ENCODE results near the gene FBN1.

Gene FBN1

GRCh38 chr15:48385031-48385830 lies 260.3 kb downstream of the FBN1 start:
- no peaks in the 10 kb centered on the region for H3K9me3 ChIP-seq (ENCODE audit: control insufficient read depth, insufficient read depth, low read depth, low read length)
- H3K4me1 ChIP-seq (ENCODE audit: control insufficient read depth, insufficient read depth, low read length), result 0 out of 2 replicates have a peak, but pooled peaks cover 3% of the 10 kb centered on the region
- H3K27ac ChIP-seq (ENCODE audit: extremely low read depth, low read depth, low read length), result no peak overlapping the region
- POLR2A ChIA-PET, result no interaction called here
- TF ChIP-seq ZNF549 (tag by site-specific recombination; IDR thresholded peaks at IDR 0.05) (no peak), MZF1 (tag by site-specific recombination; IDR thresholded peaks at IDR 0.05; ENCODE audit: borderline replicate concordance) (no peak), ZNF433 (tag by site-specific recombination; IDR thresholded peaks at IDR 0.05; ENCODE audit: low read depth) (no peak), ZNF623 (tag by site-specific recombination; IDR thresholded peaks at IDR 0.05) (no peak)
- CTCF ChIA-PET, result no interaction called here
- H3K36me3 ChIP-seq (ENCODE audit: control insufficient read depth in 2 of 2, insufficient read depth in 1 of 2, low read length in 2 of 2), result no peaks in the 10 kb centered on the region
- H3K4me3 ChIP-seq (ENCODE audit: low read depth, low read length), result no peak overlapping the region

GRCh38 chr15:48384616-48385015 lies 260.9 kb downstream of the FBN1 start:
- CTCF ChIA-PET, result no interaction called here
- no peak overlapping the region for H3K4me3 ChIP-seq (ENCODE audit: low read depth, low read length)
- H3K36me3 ChIP-seq (ENCODE audit: control insufficient read depth in 2 of 2, insufficient read depth in 1 of 2, low read length in 2 of 2), result no peaks in the 10 kb centered on the region
- H3K9me3 ChIP-seq (ENCODE audit: control insufficient read depth, insufficient read depth, low read depth, low read length), result no peaks in the 10 kb centered on the region
- no peak overlapping the region for H3K27ac ChIP-seq (ENCODE audit: extremely low read depth, low read depth, low read length)
- POLR2A ChIA-PET, result no interaction called here
- no peak for TF ChIP-seq YY1 (tag by site-specific recombination; IDR thresholded peaks at IDR 0.05)
- 0 out of 2 replicates have a peak, but pooled peaks cover 3% of the 10 kb centered on the region for H3K4me1 ChIP-seq (ENCODE audit: control insufficient read depth, insufficient read depth, low read length)

- Histone ChIP-seq H3K36me3 (ENCODE audit: control insufficient read depth in 2 of 2, insufficient read depth in 1 of 2, low read length in 2 of 2) (no peaks in the 10 kb centered on the region), H3K4me1 (ENCODE audit: control insufficient read depth, insufficient read depth, low read length) (no peaks in the 10 kb centered on the region), H3K9me3 (ENCODE audit: control insufficient read depth, insufficient read depth, low read depth, low read length) (no peaks in the 10 kb centered on the region), H3K27ac (ENCODE audit: extremely low read depth, low read depth, low read length) (no peak overlapping the region), H3K4me3 (ENCODE audit: low read depth, low read length) (no peak overlapping the region)
- POLR2A ChIA-PET, result no interaction called here
- CTCF ChIA-PET, result interaction anchor here (0.5 kb wide), 1 partner anchor 17 kb away, joined by 3 read pairs; no protein-coding TSS in a partner anchor
- no peak for TF ChIP-seq ZSCAN23 (tag by site-specific recombination; IDR thresholded peaks at IDR 0.05)
- no peak for TF ChIP-seq SP3 (tag by site-specific recombination; IDR thresholded peaks at IDR 0.05)
- TF ChIP-seq PRDM1 (tag by site-specific recombination; IDR thresholded peaks at IDR 0.05), result no peak
- TF ChIP-seq ZNF416 (tag by site-specific recombination; IDR thresholded peaks at IDR 0.05), result no peak
These were observed 262.5 kb downstream of the FBN1 start for GRCh38 chr15:48383031-48383430.

GRCh38 chr15:48381861-48382260 lies 263.6 kb downstream of the FBN1 start:
- Histone ChIP-seq H3K27ac (ENCODE audit: extremely low read depth, low read depth, low read length) (no peak overlapping the region), H3K4me1 (ENCODE audit: control insufficient read depth, insufficient read depth, low read length) (no peaks in the 10 kb centered on the region), H3K36me3 (ENCODE audit: control insufficient read depth in 2 of 2, insufficient read depth in 1 of 2, low read length in 2 of 2) (no peaks in the 10 kb centered on the region), H3K9me3 (ENCODE audit: control insufficient read depth, insufficient read depth, low read depth, low read length) (no peaks in the 10 kb centered on the region), H3K4me3 (ENCODE audit: low read depth, low read length) (no peak overlapping the region)
- no peak for TF ChIP-seq ZNF133 (tag by site-specific recombination; IDR thresholded peaks at IDR 0.05)
- no peak for TF ChIP-seq ZNF292 (tag by site-specific recombination; IDR thresholded peaks at IDR 0.05; ENCODE audit: borderline replicate concordance, low read depth)
- TF ChIP-seq ZNF776 (tag by site-specific recombination; IDR thresholded peaks at IDR 0.05; ENCODE audit: borderline replicate concordance), result no peak
- TF ChIP-seq ZNF488 (tag by site-specific recombination; IDR thresholded peaks at IDR 0.05), result no peak
- no peak for TF ChIP-seq ZNF423 (tag by site-specific recombination; IDR thresholded peaks at IDR 0.05)
- TF ChIP-seq INSM2 (tag by site-specific recombination; IDR thresholded peaks at IDR 0.05), result no peak
- TF ChIP-seq ZBTB17 (tag by site-specific recombination; IDR thresholded peaks at IDR 0.05), result no peak
- no peak for TF ChIP-seq ZNF112 (tag by site-specific recombination; IDR thresholded peaks at IDR 0.05)
- ChIA-PET POLR2A (no interaction called here), CTCF (no interaction called here)

Data from HEK293 (cell line).